Calu3 (cell line): ENCODE data around the gene NDUFS6. TPM values are rescaled to one million over a fixed set of nuclear protein-coding genes. Genes with fewer than 3 reads are reported as not detected.

Source experiments
- BruUV-seq: library from RNA; stranded (reverse); fragments of 400-500 nt; replicated peaks from 2 replicates; lab custom pipeline; 2021; lab: Mats Ljungman, UMichigan
- CTCF ChIA-PET: fragments of 300-600 bp; sonication (Branson Sonifier 250); formaldehyde crosslinking; loops from one replicate; lab custom pipeline; 2022; ENCODE audit warnings: antibody characterized with exemption; lab: Charles Lee
- DNase-seq: peaks from one replicate; pipeline ENCODE4 v3.0.0; 2022
- H3K27ac Mint-ChIP-seq: one replicate; pipeline ENCODE4 v1.8.0; 2022; ENCODE audit warnings: mixed read lengths; ENCODE audit not compliant: unreplicated experiment
- H3K27me3 Mint-ChIP-seq: one replicate; pipeline ENCODE4 v1.8.0; 2022; ENCODE audit warnings: mixed read lengths; ENCODE audit not compliant: unreplicated experiment
- H3K36me3 Mint-ChIP-seq: one replicate; pipeline ENCODE4 v1.8.0; 2022; ENCODE audit warnings: mild to moderate bottlenecking, moderate library complexity, mixed read lengths; ENCODE audit not compliant: insufficient read depth, unreplicated experiment
- H3K4me1 Mint-ChIP-seq: one replicate; pipeline ENCODE4 v1.8.0; 2022; ENCODE audit warnings: mild to moderate bottlenecking, low read depth, mixed read lengths; ENCODE audit not compliant: unreplicated experiment
- H3K4me3 Mint-ChIP-seq: one replicate; pipeline ENCODE4 v1.8.0; 2022; ENCODE audit warnings: mild to moderate bottlenecking, low read depth, moderate library complexity, mixed read lengths; ENCODE audit not compliant: unreplicated experiment
- H3K9me3 Mint-ChIP-seq: one replicate; pipeline ENCODE4 v1.8.0; 2022; ENCODE audit warnings: low read depth, mixed read lengths; ENCODE audit not compliant: unreplicated experiment
- intact Hi-C: fragments of 100-400 bp; cut with micrococcal nuclease; formaldehyde crosslinking; loops from one replicate; pipeline ENCODE4 v1.10.0; 2022; ENCODE audit not compliant: unreplicated experiment
- total RNA-seq: library from RNA; stranded (reverse); gene quantifications from 2 replicates; pipeline ENCODE4 v1.2.3, GENCODE V29; 2022
- TF ChIP-seq, protein P1 (sequence below): fragments of 200-600 bp; IDR thresholded peaks from one replicate; pipeline ENCODE4 v1.8.0; 2022; ENCODE audit warnings: antibody characterized with exemption; ENCODE audit not compliant: unreplicated experiment

NDUFS6 gene
- total RNA-seq, 1 experiment from 2014 or later: 44.7 TPM

- no peak overlapping the region for H3K27ac Mint-ChIP-seq
- H3K27me3 Mint-ChIP-seq: peaks cover 19% of the 10 kb centered on the region
- H3K4me1 Mint-ChIP-seq: no peaks in the 10 kb centered on the region
- no peak overlapping the region for H3K4me3 Mint-ChIP-seq
- BruUV-seq: no TSS peak
- intact Hi-C loops: no loop called here
- no peaks in the 10 kb centered on the region for H3K9me3 Mint-ChIP-seq
- no peak for DNase-seq
- TF ChIP-seq, protein P1, sequence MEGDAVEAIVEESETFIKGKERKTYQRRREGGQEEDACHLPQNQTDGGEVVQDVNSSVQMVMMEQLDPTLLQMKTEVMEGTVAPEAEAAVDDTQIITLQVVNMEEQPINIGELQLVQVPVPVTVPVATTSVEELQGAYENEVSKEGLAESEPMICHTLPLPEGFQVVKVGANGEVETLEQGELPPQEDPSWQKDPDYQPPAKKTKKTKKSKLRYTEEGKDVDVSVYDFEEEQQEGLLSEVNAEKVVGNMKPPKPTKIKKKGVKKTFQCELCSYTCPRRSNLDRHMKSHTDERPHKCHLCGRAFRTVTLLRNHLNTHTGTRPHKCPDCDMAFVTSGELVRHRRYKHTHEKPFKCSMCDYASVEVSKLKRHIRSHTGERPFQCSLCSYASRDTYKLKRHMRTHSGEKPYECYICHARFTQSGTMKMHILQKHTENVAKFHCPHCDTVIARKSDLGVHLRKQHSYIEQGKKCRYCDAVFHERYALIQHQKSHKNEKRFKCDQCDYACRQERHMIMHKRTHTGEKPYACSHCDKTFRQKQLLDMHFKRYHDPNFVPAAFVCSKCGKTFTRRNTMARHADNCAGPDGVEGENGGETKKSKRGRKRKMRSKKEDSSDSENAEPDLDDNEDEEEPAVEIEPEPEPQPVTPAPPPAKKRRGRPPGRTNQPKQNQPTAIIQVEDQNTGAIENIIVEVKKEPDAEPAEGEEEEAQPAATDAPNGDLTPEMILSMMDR: no peak
- no peaks in the 10 kb centered on the region for H3K36me3 Mint-ChIP-seq
- CTCF ChIA-PET: no interaction called here
Observed at GRCh38 chr5:1844708-1845436, 43.7 kb downstream of the NDUFS6 start.

DNA sequence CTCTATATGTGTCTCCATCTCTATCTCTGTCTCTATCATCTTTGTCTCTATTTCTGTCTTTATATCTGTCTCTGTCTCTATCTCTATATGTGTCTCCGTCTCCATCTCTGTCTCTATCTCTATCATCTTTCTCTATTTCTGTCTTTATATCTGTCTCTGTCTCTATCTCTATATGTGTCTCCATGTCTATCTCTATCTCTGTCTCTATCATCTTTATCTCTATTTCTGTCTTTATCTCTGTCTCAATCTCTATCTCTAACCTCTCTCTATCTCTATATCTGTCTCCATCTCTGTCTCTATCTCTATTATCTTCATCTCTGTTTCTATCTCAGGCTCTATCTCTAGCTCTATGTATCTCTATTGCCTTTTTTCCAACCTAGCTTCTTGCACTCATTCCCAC lies 44.5 kb downstream of the NDUFS6 start:
- intact Hi-C loops: no loop called here
- H3K27me3 Mint-ChIP-seq: peaks cover 12% of the 10 kb centered on the region
- BruUV-seq: no TSS peak
- CTCF ChIA-PET: no interaction called here
- no peaks in the 10 kb centered on the region for H3K9me3 Mint-ChIP-seq
- no peak for DNase-seq
- TF ChIP-seq, protein P1: no peak
- H3K4me1 Mint-ChIP-seq: no peaks in the 10 kb centered on the region
- no peaks in the 10 kb centered on the region for H3K36me3 Mint-ChIP-seq
- no peak overlapping the region for H3K4me3 Mint-ChIP-seq
- no peak overlapping the region for H3K27ac Mint-ChIP-seq

GRCh38 chr5:1846583-1846982 lies 45.4 kb downstream of the NDUFS6 start:
- H3K27ac Mint-ChIP-seq: no peak overlapping the region
- H3K9me3 Mint-ChIP-seq: no peaks in the 10 kb centered on the region
- no TSS peak for BruUV-seq
- TF ChIP-seq, protein P1: no peak
- no peak for DNase-seq
- no peak overlapping the region for H3K4me3 Mint-ChIP-seq
- intact Hi-C loops: no loop called here
- CTCF ChIA-PET: no interaction called here
- no peaks in the 10 kb centered on the region for H3K36me3 Mint-ChIP-seq
- H3K27me3 Mint-ChIP-seq: peaks cover 21% of the 10 kb centered on the region
- H3K4me1 Mint-ChIP-seq: no peaks in the 10 kb centered on the region

GRCh38 chr5:1847056-1847455 lies 45.8 kb downstream of the NDUFS6 start:
- no peak for DNase-seq
- Mint-ChIP-seq H3K4me1 (no peaks in the 10 kb centered on the region), H3K36me3 (no peaks in the 10 kb centered on the region), H3K27me3 (peaks cover 23% of the 10 kb centered on the region), H3K27ac (no peak overlapping the region), H3K9me3 (no peaks in the 10 kb centered on the region), H3K4me3 (no peak overlapping the region)
- TF ChIP-seq, protein P1: no peak
- CTCF ChIA-PET: no interaction called here
- BruUV-seq: no TSS peak
- intact Hi-C loops: no loop called here
